IPS-11a (cell line): ENCODE measurements around the gene PLEKHM3.

ENCODE experiments used
- H3K4me3 ChIP-seq: one replicate; pipeline ENCODE4 v1.5.1; 2013; ENCODE audit warnings: low read depth, low read length, control low read depth

Gene PLEKHM3

DNA sequence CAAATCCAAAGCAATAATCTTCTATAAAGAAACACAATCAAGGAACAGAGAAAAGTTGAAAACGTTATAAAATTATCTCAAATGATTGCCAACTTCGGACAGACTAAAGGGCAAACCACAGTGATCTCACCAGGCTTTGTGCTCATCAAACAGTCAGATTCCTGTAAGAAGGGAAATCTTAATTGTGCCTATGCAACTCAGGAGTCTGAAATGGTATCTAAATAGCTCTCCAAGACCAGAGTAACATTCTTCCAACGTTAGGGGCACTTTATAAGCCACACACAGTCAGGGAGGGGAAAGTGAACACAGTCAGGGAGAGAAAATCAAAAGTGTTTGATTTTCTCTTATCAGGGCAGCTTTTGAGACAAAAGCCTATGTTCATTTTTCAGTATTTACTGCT is 29.4 kb downstream of the PLEKHM3 start:
- no peak overlapping the region for H3K4me3 ChIP-seq

DNA sequence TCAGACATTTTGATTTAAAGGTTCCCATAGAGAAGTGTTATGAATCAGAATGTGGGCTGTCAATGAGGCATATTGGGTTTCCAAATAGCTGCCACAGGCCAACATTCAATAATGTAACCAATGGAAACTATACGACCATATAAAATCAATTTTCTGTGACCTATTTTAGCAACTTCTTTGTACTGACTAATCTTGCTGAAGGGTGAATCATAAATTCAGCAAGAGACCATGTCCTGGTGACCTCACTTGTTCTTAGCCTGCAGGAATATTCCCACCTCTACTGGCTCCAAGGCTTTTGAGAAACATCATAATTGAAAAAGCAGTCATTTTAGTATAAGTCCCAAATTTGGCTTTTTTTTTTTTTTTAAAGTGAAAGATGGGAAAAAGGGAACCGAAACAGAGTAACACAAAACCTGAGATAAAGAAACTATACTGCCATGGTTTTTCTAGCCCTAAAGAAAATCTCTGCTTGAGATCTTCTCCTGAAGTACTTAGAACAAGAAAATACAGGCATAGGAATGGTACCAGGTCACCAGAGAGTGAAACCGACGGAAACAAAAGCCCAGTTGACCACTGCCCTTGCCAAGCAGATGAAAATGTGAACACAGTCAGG is 32.1 kb downstream of the PLEKHM3 start:
- H3K4me3 ChIP-seq, result no peak overlapping the region

DNA sequence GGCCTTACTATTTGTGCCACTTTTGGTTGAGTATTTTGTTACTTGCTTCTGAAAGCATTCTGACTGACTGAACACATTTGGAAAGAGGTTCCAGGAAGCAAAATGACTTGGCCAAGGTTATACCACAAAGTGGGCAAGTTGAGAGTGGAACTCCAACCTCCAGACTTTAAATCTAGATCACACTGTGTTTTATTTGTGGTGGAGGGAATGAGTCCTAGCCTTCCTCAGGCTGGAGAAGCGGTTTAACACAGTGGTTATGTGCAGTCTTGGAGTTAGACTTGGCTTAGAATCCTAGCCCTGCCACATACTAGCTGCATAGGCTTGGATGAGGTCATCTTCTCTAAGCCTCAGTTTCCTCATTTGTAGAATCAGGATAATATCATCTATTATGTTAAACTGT is 33.4 kb downstream of the PLEKHM3 start:
- no peak overlapping the region for H3K4me3 ChIP-seq

DNA sequence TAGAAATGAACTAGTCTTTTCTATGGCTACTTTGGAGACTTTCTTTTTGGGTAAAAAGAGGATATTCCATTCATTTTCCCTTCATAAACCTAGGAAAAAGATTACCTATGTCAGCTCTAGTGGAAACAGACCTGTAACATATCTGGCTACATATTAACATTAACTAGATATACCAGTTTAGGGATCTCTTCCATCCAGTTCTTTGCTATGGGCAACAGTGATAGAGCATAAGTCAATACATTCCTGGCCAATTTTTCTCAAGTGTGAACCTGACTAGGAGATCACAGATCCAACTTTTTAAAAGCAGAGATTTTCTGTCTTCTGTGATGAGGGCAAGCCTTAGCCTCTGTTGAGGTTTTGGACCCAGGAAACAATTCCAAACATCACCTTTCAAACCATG is 34.5 kb downstream of the PLEKHM3 start:
- H3K4me3 ChIP-seq, result no peak overlapping the region

DNA sequence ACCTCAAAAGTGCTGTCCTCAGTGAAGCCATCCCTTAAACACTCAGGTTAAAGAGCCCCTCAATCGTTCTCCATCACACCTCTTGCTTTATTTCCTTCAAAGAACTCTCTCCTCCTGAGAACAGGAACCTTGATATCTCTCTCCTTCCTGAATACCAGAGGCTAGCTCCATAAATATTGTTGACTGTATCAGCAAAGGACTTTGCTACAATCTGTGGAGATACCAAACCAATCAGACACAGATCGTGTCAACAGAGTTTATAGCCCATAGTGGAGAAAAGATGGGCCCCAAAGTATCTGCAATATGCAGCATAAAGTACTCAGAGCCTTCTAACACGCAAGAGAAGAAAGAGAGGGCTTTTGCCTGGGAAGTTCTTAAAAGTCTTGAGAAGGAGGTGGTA is 36.4 kb downstream of the PLEKHM3 start:
- no peak overlapping the region for H3K4me3 ChIP-seq

DNA sequence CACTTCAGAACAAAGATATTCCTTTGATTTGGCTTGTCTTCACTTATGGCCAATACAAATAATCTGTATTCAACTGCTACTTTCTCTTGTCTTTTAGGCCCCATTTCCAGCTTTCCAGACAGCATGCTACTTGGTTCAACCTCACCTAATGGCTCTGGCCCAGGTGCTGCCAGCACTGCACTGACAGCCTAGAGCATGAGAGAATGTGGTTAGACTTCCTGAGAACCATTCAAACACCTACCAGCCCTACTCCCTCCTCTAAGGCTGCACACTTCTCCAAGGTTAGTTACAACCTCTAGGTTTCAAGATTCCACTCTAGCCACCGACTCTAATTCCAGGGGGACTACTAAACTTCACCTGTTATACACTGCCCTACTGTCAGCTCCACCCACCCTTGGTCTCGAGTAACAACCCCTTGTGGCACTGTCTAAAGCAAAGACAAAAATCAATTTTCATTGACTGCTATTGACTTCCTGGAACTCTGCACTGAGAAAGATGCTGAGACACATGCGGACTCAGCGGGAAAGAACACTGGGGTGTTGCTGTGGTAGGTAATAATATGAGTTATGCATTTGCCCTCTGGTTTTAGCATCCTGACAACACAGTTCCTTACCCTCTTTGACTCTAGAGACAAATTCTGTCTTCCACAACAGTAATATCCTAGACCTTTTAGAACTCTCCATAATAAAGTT is 38.2 kb downstream of the PLEKHM3 start:
- no peak overlapping the region for H3K4me3 ChIP-seq

DNA sequence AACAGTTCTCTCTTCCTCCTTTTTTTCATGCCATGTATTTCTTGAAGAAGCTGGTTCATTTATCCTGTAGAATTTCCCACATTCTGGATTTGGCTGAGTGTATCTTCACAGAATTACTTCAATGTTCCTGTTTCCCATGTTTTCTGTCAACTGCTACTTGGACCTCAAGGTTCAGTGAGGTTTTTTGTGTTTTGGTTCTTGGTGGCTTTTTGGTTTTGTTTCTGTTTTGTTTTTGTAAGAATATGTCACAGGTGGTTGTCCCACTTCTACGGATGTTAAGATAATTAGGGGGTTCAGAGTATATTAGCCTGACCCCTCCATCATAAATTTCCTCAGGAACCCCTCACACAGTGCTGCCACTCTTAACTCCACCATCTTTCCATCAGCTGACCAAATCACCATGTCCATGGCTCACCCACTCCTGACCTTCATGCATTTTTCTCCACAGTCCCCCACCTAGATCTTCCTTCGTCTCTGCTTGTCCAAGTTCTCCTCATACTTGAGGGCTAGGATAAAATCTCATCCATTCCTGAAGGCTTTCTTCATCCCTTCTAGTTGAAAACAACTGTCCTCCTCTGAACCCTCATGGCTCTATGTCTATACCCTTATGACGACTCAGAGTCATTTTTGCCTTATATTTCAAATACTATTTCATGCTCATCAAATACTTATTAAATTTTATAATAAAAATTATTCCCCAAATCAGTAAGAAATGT is 40.4 kb downstream of the PLEKHM3 start:
- no peak overlapping the region for H3K4me3 ChIP-seq

DNA sequence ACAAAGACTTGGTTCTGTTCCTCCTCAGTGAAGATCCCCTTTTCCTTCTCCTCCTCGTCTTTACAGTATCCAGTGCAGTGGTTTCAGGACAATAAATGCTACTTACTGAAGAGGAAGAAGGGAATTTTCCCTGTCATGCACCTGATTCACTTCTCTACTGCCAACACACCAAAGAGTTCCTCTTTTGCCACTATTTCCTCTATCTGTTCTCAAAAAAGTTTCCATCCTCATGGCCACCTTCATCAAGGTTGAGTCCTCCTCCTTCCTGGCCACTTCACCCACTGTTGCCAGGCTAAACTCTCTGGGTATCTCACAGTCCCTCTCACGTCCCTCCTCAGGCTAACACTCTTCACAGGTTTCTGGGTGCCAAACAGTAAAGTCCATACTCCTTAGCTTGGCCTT is 41.7 kb downstream of the PLEKHM3 start:
- no peak overlapping the region for H3K4me3 ChIP-seq

DNA sequence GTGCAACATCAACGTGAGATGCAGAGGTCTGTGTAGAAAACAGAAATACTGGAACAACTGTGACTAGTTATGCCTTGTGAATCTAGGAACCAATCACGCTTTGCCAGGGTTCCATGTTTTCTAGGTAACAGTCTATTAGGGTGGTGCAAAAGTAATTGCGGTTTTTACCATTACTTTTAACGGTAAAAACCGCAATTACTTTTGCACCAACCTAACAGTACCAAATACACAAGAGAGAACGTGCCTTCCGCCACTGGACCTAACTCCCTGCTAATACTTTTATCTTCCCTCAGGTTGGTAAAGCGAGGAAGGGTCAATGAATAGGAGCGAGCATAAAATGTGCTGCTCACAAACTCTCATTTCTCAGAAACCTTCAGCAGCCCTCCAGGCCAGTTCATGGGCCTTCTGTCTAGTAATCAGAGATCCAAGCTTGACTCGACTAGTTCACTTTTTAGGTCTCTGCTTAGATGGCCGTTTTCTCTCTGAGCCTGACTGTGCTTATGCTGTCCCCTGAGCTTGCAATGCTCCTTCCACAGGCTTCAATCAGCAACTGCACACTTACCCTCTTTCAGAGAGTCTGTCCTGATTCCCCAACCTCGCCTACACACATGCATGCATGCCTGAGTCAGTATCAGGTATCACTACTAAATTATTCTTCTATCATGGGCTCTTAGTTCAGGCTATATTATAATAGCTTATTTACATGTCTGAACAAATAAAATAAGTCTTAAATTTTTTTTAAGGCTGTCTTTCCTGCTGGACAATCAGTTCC is 47.0 kb downstream of the PLEKHM3 start:
- no peak overlapping the region for H3K4me3 ChIP-seq

DNA sequence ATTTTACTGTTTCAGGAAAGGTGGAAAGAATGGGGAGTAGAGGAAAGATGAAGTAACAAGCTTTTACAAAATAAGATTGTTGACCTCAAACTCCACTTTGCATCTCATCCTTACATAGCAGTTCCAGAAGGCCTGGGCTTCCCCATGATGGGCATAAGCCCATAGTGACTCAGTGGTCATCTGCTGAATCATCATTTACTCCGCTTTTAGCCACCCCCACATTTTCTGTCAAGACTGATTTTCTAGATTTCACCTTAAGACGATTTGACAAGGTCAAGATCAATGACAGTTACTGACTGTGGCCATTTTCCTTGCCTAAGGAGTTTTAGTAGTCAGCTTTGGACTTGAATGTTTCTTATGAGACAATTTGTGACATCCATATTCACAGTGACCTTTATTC is 49.4 kb downstream of the PLEKHM3 start:
- no peak overlapping the region for H3K4me3 ChIP-seq

DNA sequence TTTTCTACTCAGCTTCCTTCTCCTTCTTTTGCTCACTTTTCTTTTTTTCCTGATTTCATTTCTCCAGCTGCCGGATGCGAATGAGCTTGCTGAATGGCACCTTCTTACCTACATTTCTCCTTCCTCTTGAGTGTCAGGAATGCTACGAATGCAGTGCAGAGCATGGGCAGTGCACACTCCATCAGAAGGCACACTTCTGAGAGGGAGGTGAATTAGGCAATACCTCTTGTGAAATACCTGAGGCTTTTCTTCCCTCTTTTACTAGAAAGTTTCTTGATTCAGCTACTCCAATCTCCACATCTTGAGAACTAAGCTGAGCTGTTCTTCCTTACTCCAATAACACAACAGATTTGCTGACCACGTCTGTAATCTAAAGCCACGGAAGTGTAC is 51.1 kb downstream of the PLEKHM3 start:
- no peak overlapping the region for H3K4me3 ChIP-seq

DNA sequence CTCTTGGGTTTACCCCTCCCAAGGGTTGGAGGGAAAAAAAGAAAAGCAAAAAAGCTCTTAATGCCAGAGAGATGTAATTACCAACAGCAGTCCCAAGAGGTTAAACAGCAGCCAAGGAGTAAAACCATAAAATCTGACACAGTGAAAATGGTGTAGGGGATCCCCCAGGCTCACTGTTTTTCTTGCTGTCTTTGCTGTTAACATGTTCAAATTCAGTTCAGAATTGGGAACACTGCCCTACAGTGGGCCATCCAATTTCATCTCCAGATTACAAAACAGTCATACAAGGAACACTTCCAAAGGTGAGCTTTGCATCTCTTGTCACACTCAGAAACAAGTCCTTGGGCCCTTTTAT is 54.5 kb downstream of the PLEKHM3 start:
- no peak overlapping the region for H3K4me3 ChIP-seq

DNA sequence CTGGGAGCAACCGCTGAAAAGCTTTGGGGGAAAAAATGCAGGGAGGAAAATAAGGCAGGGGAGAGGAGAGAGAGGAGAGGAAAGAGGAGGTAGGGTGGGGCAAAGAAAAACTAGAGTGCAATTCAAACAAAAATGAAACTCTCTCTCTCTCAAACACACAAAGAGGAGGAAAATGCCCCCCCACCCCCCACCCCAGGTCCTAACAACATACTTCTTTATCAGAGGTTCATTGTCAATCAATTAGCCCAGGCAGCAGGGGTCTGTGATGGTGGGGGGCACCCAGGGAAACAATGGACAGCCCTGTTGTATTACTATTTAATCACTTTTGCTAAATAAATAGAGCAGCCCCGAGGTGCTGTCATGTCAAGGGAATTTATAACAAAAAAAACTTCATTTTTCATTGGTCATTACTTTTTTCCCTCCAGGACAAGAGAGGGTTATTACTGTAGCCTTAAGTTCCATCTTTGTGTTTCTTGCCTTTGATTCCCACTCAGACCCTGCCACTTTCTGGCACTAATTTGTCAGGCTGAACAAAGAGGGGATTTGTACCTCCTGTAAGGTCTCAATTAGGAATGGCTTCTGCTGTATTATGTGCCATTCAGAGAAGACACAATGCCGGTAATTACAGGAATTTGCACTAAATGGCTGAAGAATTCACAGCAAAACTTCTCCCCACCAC is 55.0 kb downstream of the PLEKHM3 start:
- H3K4me3 ChIP-seq, result no peak overlapping the region

DNA sequence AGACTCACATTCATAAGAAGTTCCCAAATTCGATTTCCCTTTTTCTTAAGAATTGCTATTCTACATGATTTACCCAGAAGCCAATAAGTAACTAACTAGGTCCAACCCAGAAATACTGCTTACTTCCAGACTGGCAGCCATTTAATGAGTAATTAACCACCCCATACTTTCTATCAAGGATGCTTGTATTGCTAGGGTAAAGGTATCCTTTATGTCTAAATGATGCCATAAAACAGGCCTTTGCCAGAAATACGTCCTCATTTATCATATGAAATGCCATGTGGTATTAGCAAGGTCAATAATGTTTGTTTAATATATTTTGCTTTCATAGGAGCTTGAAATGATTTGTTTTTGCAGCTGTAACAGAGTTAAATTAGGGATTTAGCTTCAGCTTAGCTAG is 56.1 kb downstream of the PLEKHM3 start:
- H3K4me3 ChIP-seq, result no peak overlapping the region

DNA sequence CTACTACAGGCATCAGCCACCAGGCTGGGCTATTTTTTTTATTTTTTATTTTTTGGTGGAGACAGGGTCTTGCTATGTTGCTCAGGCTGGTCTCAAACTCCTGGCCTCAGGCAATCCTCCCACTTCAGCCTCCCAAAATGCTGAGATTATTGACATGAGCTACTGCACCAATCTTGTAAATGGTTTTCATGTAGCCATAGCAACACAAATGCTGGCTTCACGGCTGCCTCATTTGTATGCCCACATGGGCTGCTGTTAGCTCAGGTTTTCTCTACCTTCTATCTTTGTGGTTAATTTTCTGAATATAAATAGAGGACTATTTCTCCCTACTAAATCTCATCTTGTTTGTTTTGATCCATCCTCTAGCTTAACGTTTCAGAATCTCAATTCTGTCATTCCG is 58.2 kb downstream of the PLEKHM3 start:
- H3K4me3 ChIP-seq, result no peak overlapping the region

DNA sequence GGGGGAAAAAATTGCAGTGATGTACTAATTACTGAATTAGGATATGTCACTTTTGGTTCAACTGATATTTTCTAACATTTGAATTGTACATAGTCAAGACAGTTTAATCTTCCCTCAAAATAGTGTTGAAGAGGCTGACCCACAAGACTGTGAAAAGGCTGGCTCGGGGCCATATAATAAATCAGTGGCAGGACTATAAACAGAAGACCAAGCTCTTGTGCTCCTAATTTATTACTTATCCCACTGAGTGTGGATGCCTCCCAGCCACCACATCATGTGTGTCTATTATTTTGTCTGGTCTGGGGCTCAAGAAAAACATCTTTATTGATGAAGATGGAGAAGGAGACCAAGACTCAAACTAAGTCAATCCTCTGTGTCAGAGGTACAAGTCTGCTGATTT is 64.4 kb downstream of the PLEKHM3 start:
- no peak overlapping the region for H3K4me3 ChIP-seq

DNA sequence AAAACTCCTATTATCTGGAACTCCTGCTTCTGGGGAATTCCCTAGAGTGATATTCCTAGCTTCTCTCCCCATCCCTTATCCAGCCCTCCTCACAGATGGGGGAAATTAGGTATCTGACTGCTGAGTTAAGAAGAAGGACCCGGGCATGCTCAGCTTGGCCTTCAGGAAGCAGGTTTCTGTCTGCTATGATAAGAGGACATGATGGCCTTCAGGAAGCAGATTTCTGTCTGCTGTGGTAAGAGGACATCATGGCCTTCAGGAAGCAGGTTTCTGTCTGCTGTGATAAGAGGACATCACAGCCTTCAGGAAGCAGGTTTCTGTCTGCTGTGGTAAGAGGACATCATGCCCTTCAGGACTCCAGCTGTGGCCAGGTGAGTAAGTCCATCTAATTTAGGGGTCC is 65.2 kb downstream of the PLEKHM3 start:
- H3K4me3 ChIP-seq, result no peak overlapping the region

DNA sequence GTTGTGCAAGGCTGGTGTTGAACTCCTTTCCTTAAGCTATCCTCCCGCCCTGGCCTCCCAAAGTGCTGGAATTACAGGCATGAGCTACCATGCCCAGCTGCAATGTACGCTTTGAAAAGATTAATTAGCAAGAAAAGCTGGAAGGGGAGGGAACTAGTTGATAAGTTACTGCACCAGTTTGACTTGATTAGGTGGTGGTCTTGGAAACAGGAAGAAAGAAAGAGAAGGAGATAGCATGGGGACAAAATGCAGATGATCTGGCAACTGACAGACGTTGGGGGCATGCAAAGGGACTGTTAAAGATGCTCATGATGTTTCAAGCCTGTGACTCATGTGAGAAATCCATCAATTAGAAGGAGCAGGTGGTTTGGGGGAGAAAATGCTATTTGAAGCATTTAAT is 68.6 kb downstream of the PLEKHM3 start:
- H3K4me3 ChIP-seq, result no peak overlapping the region

DNA sequence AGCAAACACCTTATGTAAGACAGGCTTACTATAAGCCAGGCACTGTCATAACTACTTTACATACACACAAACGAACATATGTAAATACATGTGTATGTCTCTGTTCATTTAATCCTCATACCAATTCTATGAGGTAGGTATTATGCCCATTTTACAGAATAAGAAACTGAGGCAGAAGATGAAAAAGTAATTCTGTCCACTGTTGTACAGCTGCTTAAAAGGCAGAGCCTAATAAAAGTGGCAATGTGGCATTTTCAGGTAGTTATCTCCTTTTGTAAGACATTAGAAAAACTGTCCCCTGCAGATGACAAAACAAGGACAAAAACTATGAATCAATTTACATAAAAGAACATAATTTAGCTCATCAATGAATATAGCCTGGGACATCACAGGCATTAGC is 69.9 kb downstream of the PLEKHM3 start:
- H3K4me3 ChIP-seq, result no peak overlapping the region

DNA sequence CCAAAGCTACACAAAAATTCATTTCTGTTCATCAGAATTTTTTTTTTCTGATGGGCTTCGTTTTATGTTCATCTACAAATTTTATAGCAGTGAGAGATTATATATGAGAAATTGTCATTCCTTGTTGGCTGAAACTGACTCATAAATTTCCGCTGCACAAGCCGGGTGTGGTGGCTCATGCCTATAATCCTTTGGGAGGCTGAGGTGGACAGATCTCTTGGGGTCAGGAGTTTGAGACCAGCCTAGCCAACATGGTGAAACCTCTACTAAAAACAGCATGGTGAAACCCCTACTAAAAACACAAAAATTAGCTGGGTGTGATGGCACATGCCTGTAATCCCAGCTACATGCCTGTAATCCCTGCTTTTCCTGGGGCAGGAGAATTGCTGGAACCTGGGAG is 72.0 kb downstream of the PLEKHM3 start:
- no peak overlapping the region for H3K4me3 ChIP-seq
